EL (cell line): Measurements from ENCODE around the gene DUSP22.
"Not testable (repeated sequence)": the region's sequence is repeated elsewhere in the genome, so short reads cannot be mapped to it uniquely, and the experiment has no call there.

Experiments used
- DNase-seq: peaks from one replicate; pipeline ENCODE4 v3.0.0-alpha.2; 2016

DUSP22 gene

GRCh38 chr6:367891-368630 lies 75.8 kb downstream of the DUSP22 start:
- DNase-seq = no peak

GRCh38 chr6:369559-370431 lies 77.5 kb downstream of the DUSP22 start:
- no peak for DNase-seq

- no peak for DNase-seq
Measured at GRCh38 chr6:370555-370954, 78.3 kb downstream of the DUSP22 start.

- DNase-seq = not testable (repeated sequence)
Measured at GRCh38 chr6:371851-372250, 79.6 kb downstream of the DUSP22 start.

- no peak for DNase-seq
Measured at GRCh38 chr6:372336-372911, 80.1 kb downstream of the DUSP22 start.

- DNase-seq = no peak
Measured at GRCh38 chr6:373031-373430, 80.7 kb downstream of the DUSP22 start.

GRCh38 chr6:373773-374724 lies 81.8 kb downstream of the DUSP22 start:
- no peak for DNase-seq

- DNase-seq = no peak
Measured at GRCh38 chr6:374956-375355, 82.7 kb downstream of the DUSP22 start.

GRCh38 chr6:376827-377640 lies 84.7 kb downstream of the DUSP22 start:
- DNase-seq = no peak

- not testable (repeated sequence) for DNase-seq
Measured at GRCh38 chr6:377641-378020, 85.3 kb downstream of the DUSP22 start.

- DNase-seq = no peak
Measured at GRCh38 chr6:378090-378957, 86.0 kb downstream of the DUSP22 start.

GRCh38 chr6:378958-379409 lies 86.7 kb downstream of the DUSP22 start:
- no peak for DNase-seq

- DNase-seq = no peak
Measured at GRCh38 chr6:379410-380181, 87.3 kb downstream of the DUSP22 start.

- DNase-seq = no peak
Measured at GRCh38 chr6:380234-381218, 88.2 kb downstream of the DUSP22 start.

- DNase-seq = no peak
Measured at GRCh38 chr6:381742-382461, 89.6 kb downstream of the DUSP22 start.

- no peak for DNase-seq
Measured at GRCh38 chr6:382883-383810, 90.9 kb downstream of the DUSP22 start.

GRCh38 chr6:383856-384255 lies 91.6 kb downstream of the DUSP22 start:
- no peak for DNase-seq
